MM.1S (cell line): ENCODE data around the gene ZNF609.

Source experiments
- DNase-seq: peaks from one replicate; pipeline ENCODE4 v3.0.0-alpha.2; 2015
- H2AFZ ChIP-seq: fragments of 300-600 bp; sonication (generic); 2 replicates; pipeline ENCODE4 v1.6.0; 2016; ENCODE audit warnings: antibody characterized with exemption, low read length
- H3F3A ChIP-seq: fragments of 300-600 bp; sonication (generic); 2 replicates; pipeline ENCODE4 v1.6.1; 2016; ENCODE audit warnings: mild to moderate bottlenecking, antibody characterized with exemption, low read length, moderate library complexity, mixed read lengths; ENCODE audit not compliant: insufficient read depth
- H3K27ac ChIP-seq: fragments of 300-600 bp; sonication (generic); 2 replicates; pipeline ENCODE4 v1.5.1; 2016; ENCODE audit warnings: mild to moderate bottlenecking, low read length
- H3K27me3 ChIP-seq: fragments of 300-600 bp; sonication (generic); replicated peaks from 2 replicates; pipeline ENCODE4 v1.6.0; 2016; ENCODE audit warnings: low read length; ENCODE audit not compliant: insufficient read depth
- H3K36me3 ChIP-seq: fragments of 300-600 bp; sonication (generic); replicated peaks from 2 replicates; pipeline ENCODE4 v1.6.1; 2016; ENCODE audit warnings: mild to moderate bottlenecking, low read length, mixed read lengths; ENCODE audit not compliant: insufficient read depth
- H3K4me1 ChIP-seq: fragments of 300-600 bp; sonication (generic); 2 replicates; pipeline ENCODE4 v1.6.1; 2016; ENCODE audit warnings: low read length, mixed read lengths
- H3K4me2 ChIP-seq: fragments of 300-600 bp; sonication (generic); 2 replicates; pipeline ENCODE4 v1.6.0; 2016; ENCODE audit warnings: low read depth, low read length
- H3K4me3 ChIP-seq: fragments of 300-600 bp; sonication (generic); 2 replicates; pipeline ENCODE4 v1.5.1; 2016; ENCODE audit warnings: low read length, mixed read lengths
- H3K79me2 ChIP-seq: fragments of 300-600 bp; sonication (generic); 2 replicates; pipeline ENCODE4 v1.6.1; 2016; ENCODE audit warnings: mixed run types, low read length, mixed read lengths
- H3K9ac ChIP-seq: fragments of 300-600 bp; sonication (generic); 2 replicates; pipeline ENCODE4 v1.6.1; 2016; ENCODE audit warnings: low read length, mixed read lengths
- H3K9me2 ChIP-seq: fragments of 300-600 bp; sonication (generic); replicated peaks from 2 replicates; pipeline ENCODE4 v1.6.1; 2016; ENCODE audit warnings: mild to moderate bottlenecking, low read length, mixed read lengths; ENCODE audit not compliant: insufficient read depth
- H3K9me3 ChIP-seq: fragments of 300-600 bp; sonication (generic); replicated peaks from 2 replicates; pipeline ENCODE4 v1.6.1; 2016; ENCODE audit warnings: mild to moderate bottlenecking, low read length, mixed read lengths; ENCODE audit not compliant: insufficient read depth
- H4K20me1 ChIP-seq: fragments of 300-600 bp; sonication (generic); 2 replicates; pipeline ENCODE4 v1.6.1; 2016; ENCODE audit warnings: mild to moderate bottlenecking, low read length, moderate library complexity, mixed read lengths; ENCODE audit not compliant: insufficient read depth
- CTCF ChIP-seq: fragments of 300-600 bp; sonication (generic); IDR thresholded peaks from 2 replicates; pipeline ENCODE4 v1.5.1; 2016; ENCODE audit warnings: antibody characterized with exemption, low read length, mixed read lengths
- EZH2 ChIP-seq: fragments of 300-600 bp; sonication (generic); optimal IDR thresholded peaks from 2 replicates; pipeline ENCODE3; 2017; ENCODE audit warnings: low read depth, mild to moderate bottlenecking, antibody characterized with exemption, low read length, mixed read lengths
- EZH2phosphoT487 ChIP-seq: fragments of 300-600 bp; sonication (generic); IDR thresholded peaks from 2 replicates; pipeline ENCODE4 v1.6.1; 2018; ENCODE audit warnings: antibody characterized with exemption, low read length

ZNF609 gene

GRCh38 chr15:64515196-64515595, 54.8 kb downstream of the ZNF609 start:
- H3K9ac ChIP-seq = no peak overlapping the region
- no peaks in the 10 kb centered on the region for H4K20me1 ChIP-seq
- H3K4me3 ChIP-seq = no peak overlapping the region
- no peak for DNase-seq
- H3K36me3 ChIP-seq = no peaks in the 10 kb centered on the region
- H3K27ac ChIP-seq = no peak overlapping the region
- no peak overlapping the region for H3K4me2 ChIP-seq
- H3K79me2 ChIP-seq = peaks cover 20% of the 10 kb centered on the region
- no peaks in the 10 kb centered on the region for H3K9me3 ChIP-seq
- H2AFZ ChIP-seq = no peak overlapping the region
- H3K9me2 ChIP-seq = no peaks in the 10 kb centered on the region
- TF ChIP-seq EZH2 = no peak
- no peak for TF ChIP-seq CTCF
- TF ChIP-seq EZH2phosphoT487 = no peak
- H3F3A ChIP-seq = no peaks in the 10 kb centered on the region
- H3K27me3 ChIP-seq = no peaks in the 10 kb centered on the region
- H3K4me1 ChIP-seq = no peaks in the 10 kb centered on the region

- no peaks in the 10 kb centered on the region for H3K27me3 ChIP-seq
- TF ChIP-seq CTCF (no peak), EZH2phosphoT487 (no peak), EZH2 (no peak)
- DNase-seq = no peak
- H3K4me3 ChIP-seq = no peak overlapping the region
- no peak overlapping the region for H3K9ac ChIP-seq
- H3K36me3 ChIP-seq = no peaks in the 10 kb centered on the region
- no peaks in the 10 kb centered on the region for H3K4me1 ChIP-seq
- no peak overlapping the region for H3K27ac ChIP-seq
- no peaks in the 10 kb centered on the region for H3K9me2 ChIP-seq
- H3F3A ChIP-seq = no peaks in the 10 kb centered on the region
- no peaks in the 10 kb centered on the region for H4K20me1 ChIP-seq
- no peak overlapping the region for H3K4me2 ChIP-seq
- no peak overlapping the region for H2AFZ ChIP-seq
- H3K9me3 ChIP-seq = no peaks in the 10 kb centered on the region
- peaks cover 24% of the 10 kb centered on the region for H3K79me2 ChIP-seq
Observed at GRCh38 chr15:64515825-64516224, 55.4 kb downstream of the ZNF609 start.

- Histone ChIP-seq H3K9me2 (no peaks in the 10 kb centered on the region), H3F3A (no peaks in the 10 kb centered on the region), H3K4me3 (no peak overlapping the region), H3K4me2 (no peak overlapping the region), H3K27ac (no peak overlapping the region), H3K27me3 (no peaks in the 10 kb centered on the region), H3K9me3 (no peaks in the 10 kb centered on the region), H3K79me2 (peaks cover 39% of the 10 kb centered on the region), H2AFZ (no peak overlapping the region), H3K9ac (no peak overlapping the region), H3K36me3 (no peaks in the 10 kb centered on the region), H4K20me1 (no peaks in the 10 kb centered on the region), H3K4me1 (no peaks in the 10 kb centered on the region)
- no peak for DNase-seq
- TF ChIP-seq EZH2 (no peak), EZH2phosphoT487 (no peak), CTCF (no peak)
Observed at GRCh38 chr15:64519897-64520296, 59.5 kb downstream of the ZNF609 start.
